ENCODE measurements around the gene CDH4. TPM values are rescaled to one million over a fixed set of nuclear protein-coding genes. Genes with fewer than 3 reads are reported as not detected.

Gene CDH4
- total RNA-seq, 2 donors from 2014 or later: 0.07 to 0.94 TPM

- no peaks in the 10 kb centered on the region for H3K27me3 ChIP-seq
- no peak overlapping the region for H3K27ac ChIP-seq
- DNase-seq (ENCODE audit: low spot score): no peak
Observed at GRCh38 chr20:61884571-61885389, 632.7 kb downstream of the CDH4 start.

GRCh38 chr20:61885759-61886715, 634.0 kb downstream of the CDH4 start:
- Histone ChIP-seq H3K9me3 (no peaks in the 10 kb centered on the region), H3K27me3 (no peaks in the 10 kb centered on the region), H3K4me1 (no peaks in the 10 kb centered on the region), H3K36me3 (no peaks in the 10 kb centered on the region), H3K4me3 (no peak overlapping the region), H3K27ac (no peak overlapping the region)
- no peak for DNase-seq (ENCODE audit: low spot score)
- no peak for TF ChIP-seq CTCF (IDR thresholded peaks at IDR 0.05)

More at GRCh38 chr20:61884571-61885389, 632.7 kb downstream of the CDH4 start:
- Histone ChIP-seq H3K4me3 (no peak overlapping the region), H3K9me3 (no peaks in the 10 kb centered on the region), H3K4me1 (no peaks in the 10 kb centered on the region), H3K36me3 (no peaks in the 10 kb centered on the region)
- no peak for TF ChIP-seq CTCF (IDR thresholded peaks at IDR 0.05)

GRCh38 chr20:61886721-61887595, 634.9 kb downstream of the CDH4 start:
- H3K27me3 ChIP-seq: no peaks in the 10 kb centered on the region
- H3K36me3 ChIP-seq: no peaks in the 10 kb centered on the region
- no peaks in the 10 kb centered on the region for H3K9me3 ChIP-seq
- no peak overlapping the region for H3K4me3 ChIP-seq
- peak; percentile 41 to 73 for TF ChIP-seq CTCF (IDR thresholded peaks at IDR 0.05)
- H3K27ac ChIP-seq: no peak overlapping the region
- no peak for DNase-seq (ENCODE audit: low spot score)
- H3K4me1 ChIP-seq: no peaks in the 10 kb centered on the region

GRCh38 chr20:61887596-61888093, 635.6 kb downstream of the CDH4 start:
- DNase-seq (ENCODE audit: low spot score): no peak
- Histone ChIP-seq H3K36me3 (no peaks in the 10 kb centered on the region), H3K9me3 (no peaks in the 10 kb centered on the region), H3K4me1 (no peaks in the 10 kb centered on the region), H3K4me3 (no peak overlapping the region), H3K27me3 (no peaks in the 10 kb centered on the region), H3K27ac (no peak overlapping the region)
- no peak for TF ChIP-seq CTCF (IDR thresholded peaks at IDR 0.05)
